Measurements from ENCODE around the gene VAMP2.

The VAMP2 gene

GRCh38 chr17:8143581-8144400 is 19.0 kb downstream of the VAMP2 start:
- in situ Hi-C loops (cut with MboI; ENCODE audit: low sequenced_read_pairs) = no loop called here

- in situ Hi-C loops (cut with MboI; ENCODE audit: low sequenced_read_pairs) = no loop called here
Observed at GRCh38 chr17:8142887-8143580, 19.7 kb downstream of the VAMP2 start.

GRCh38 chr17:8142158-8142886 is 20.4 kb downstream of the VAMP2 start:
- in situ Hi-C loops (cut with MboI; ENCODE audit: low sequenced_read_pairs) = no loop called here

- in situ Hi-C loops (cut with MboI; ENCODE audit: low sequenced_read_pairs) = no loop called here
Observed at GRCh38 chr17:8141741-8142140, 21.0 kb downstream of the VAMP2 start.

GRCh38 chr17:8141045-8141444 is 21.7 kb downstream of the VAMP2 start:
- in situ Hi-C loops (cut with MboI; ENCODE audit: low sequenced_read_pairs) = no loop called here

GRCh38 chr17:8140065-8141029 is 22.4 kb downstream of the VAMP2 start:
- in situ Hi-C loops (cut with MboI; ENCODE audit: low sequenced_read_pairs) = no loop called here

- in situ Hi-C loops (cut with MboI; ENCODE audit: low sequenced_read_pairs) = no loop called here
Observed at GRCh38 chr17:8138672-8139371, 23.9 kb downstream of the VAMP2 start.

- in situ Hi-C loops (cut with MboI; ENCODE audit: low sequenced_read_pairs) = no loop called here
Observed at GRCh38 chr17:8138374-8138671, 24.4 kb downstream of the VAMP2 start.

GRCh38 chr17:8137645-8138373 is 24.9 kb downstream of the VAMP2 start:
- in situ Hi-C loops (cut with MboI; ENCODE audit: low sequenced_read_pairs) = no loop called here

GRCh38 chr17:8133941-8134340 is 28.8 kb downstream of the VAMP2 start:
- in situ Hi-C loops (cut with MboI; ENCODE audit: low sequenced_read_pairs) = no loop called here

- in situ Hi-C loops (cut with MboI; ENCODE audit: low sequenced_read_pairs) = no loop called here
Observed at GRCh38 chr17:8133399-8133798, 29.3 kb downstream of the VAMP2 start.

- in situ Hi-C loops (cut with MboI; ENCODE audit: low sequenced_read_pairs) = no loop called here
Observed at GRCh38 chr17:8131844-8132441, 30.8 kb downstream of the VAMP2 start.

GRCh38 chr17:8128125-8128784 is 34.5 kb downstream of the VAMP2 start:
- in situ Hi-C loops (cut with MboI; ENCODE audit: low sequenced_read_pairs) = no loop called here

GRCh38 chr17:8126491-8127066 is 36.2 kb downstream of the VAMP2 start:
- in situ Hi-C loops (cut with MboI; ENCODE audit: low sequenced_read_pairs) = no loop called here

GRCh38 chr17:8125947-8126490 is 36.7 kb downstream of the VAMP2 start:
- in situ Hi-C loops (cut with MboI; ENCODE audit: low sequenced_read_pairs) = no loop called here

- in situ Hi-C loops (cut with MboI; ENCODE audit: low sequenced_read_pairs) = no loop called here
Observed at GRCh38 chr17:8125154-8125946, 37.4 kb downstream of the VAMP2 start.
